Measurements from ENCODE around the gene SLC25A22.

- no peak for TF ChIP-seq CTCF (conservative IDR thresholded peaks at IDR 0.05)
- no peak for TF ChIP-seq EZH2 (IDR thresholded peaks at IDR 0.05; ENCODE audit: low read depth)
Measured at GRCh38 chr11:826836-827145, 28.7 kb upstream of the SLC25A22 start.
